Stimulated activated CD4-positive, alpha-beta T cell treated with anti-CD3 and anti-CD28 coated beads, Interleukin-12 subunit alpha, Interleukin-12 subunit beta, amount 100 ng/mL, for 4 hours (primary cell): ENCODE data around the gene TRIOBP.

ENCODE experiments used
- DNase-seq: peaks from one replicate; pipeline ENCODE4 v3.0.0-alpha.2; 2020

TRIOBP gene

GRCh38 chr22:37731804-37732471 lies 35.1 kb downstream of the TRIOBP start:
- DNase-seq: no peak

GRCh38 chr22:37732699-37733607 lies 36.1 kb downstream of the TRIOBP start:
- DNase-seq: no peak

- DNase-seq: no peak
These were observed 37.0 kb downstream of the TRIOBP start for GRCh38 chr22:37733625-37734401.

- DNase-seq: no peak
These were observed 37.5 kb downstream of the TRIOBP start for GRCh38 chr22:37734402-37734700.

- no peak for DNase-seq
These were observed 38.2 kb downstream of the TRIOBP start for GRCh38 chr22:37734964-37735451.

- DNase-seq: no peak
These were observed 42.2 kb downstream of the TRIOBP start for GRCh38 chr22:37739035-37739434.

- no peak for DNase-seq
These were observed 42.8 kb downstream of the TRIOBP start for GRCh38 chr22:37739611-37740049.

- no peak for DNase-seq
These were observed 43.8 kb downstream of the TRIOBP start for GRCh38 chr22:37740455-37741311.

- no peak for DNase-seq
These were observed 44.5 kb downstream of the TRIOBP start for GRCh38 chr22:37741312-37741795.

- DNase-seq: no peak
These were observed 45.7 kb downstream of the TRIOBP start for GRCh38 chr22:37742376-37743171.

- DNase-seq: no peak
These were observed 47.7 kb downstream of the TRIOBP start for GRCh38 chr22:37744589-37744988.

GRCh38 chr22:37745548-37746365 lies 48.9 kb downstream of the TRIOBP start:
- DNase-seq: peak; percentile 86

- DNase-seq: no peak
These were observed 49.7 kb downstream of the TRIOBP start for GRCh38 chr22:37746366-37747079.

- DNase-seq: no peak
These were observed 50.3 kb downstream of the TRIOBP start for GRCh38 chr22:37747080-37747714.

GRCh38 chr22:37747715-37748100 lies 50.9 kb downstream of the TRIOBP start:
- no peak for DNase-seq

GRCh38 chr22:37748659-37749058 lies 51.8 kb downstream of the TRIOBP start:
- no peak for DNase-seq

GRCh38 chr22:37749226-37749625 lies 52.4 kb downstream of the TRIOBP start:
- no peak for DNase-seq

GRCh38 chr22:37749831-37750595 lies 53.2 kb downstream of the TRIOBP start:
- no peak for DNase-seq
